K562 (cell line): Measurements from ENCODE around the gene BMP10. TPM values are rescaled to one million over a fixed set of nuclear protein-coding genes. Genes with fewer than 3 reads are reported as not detected.

Source experiments
- ATAC-seq: fragments of 200-7000 bp; cut with Tn5 transposase; 3 replicates; pipeline ENCODE4 v1.9.1; 2020; ENCODE audit warnings: moderate library complexity
- BruUV-seq: library from RNA; stranded (reverse); fragments of 400-500 nt; replicated peaks from 2 replicates; lab custom pipeline; 2021; lab: Mats Ljungman, UMichigan
- CTCF ChIA-PET: fragments of 300-600 bp; formaldehyde crosslinking; extraction: SDS; loops from one replicate; lab custom pipeline; 2021; ENCODE audit warnings: low intra/inter-chr PET ratio; lab: Yijun Ruan, JAX
- POLR2A ChIA-PET: fragments of 300-600, 350-650 bp; sonication (Branson Sonifier 250); formaldehyde crosslinking; extraction: SDS; loops from one replicate; lab custom pipeline; 2021; ENCODE audit warnings: antibody characterized with exemption, inconsistent platforms; lab: Yijun Ruan, JAX
- DNase-seq, 4 experiments: peaks; one replicate each; pipeline versions ENCODE4 v3.0.0 to v3.0.0-alpha.2; 2011 to 2018; ENCODE audit warnings: low spot score in 3 of 4, mixed read lengths in 3 of 4; ENCODE audit errors: extremely low read depth in 1 of 4
- FAIRE-seq: peaks from 2 replicates; lab custom pipeline; 2011; peaks lifted over from hg19 to GRCh38; lab: Jason Lieb, UNC
- H2AFZ ChIP-seq: 2 replicates; pipeline ENCODE4 v1.6.0; 2011; ENCODE audit warnings: low read depth, low read length, control low read depth, inconsistent platforms
- H3K27ac ChIP-seq: fragments of 200-600 bp; 3 replicates; pipeline ENCODE4 v1.8.0; 2011; ENCODE audit warnings: low read depth, mild to moderate bottlenecking, control low read depth, inconsistent platforms, low read length, moderate library complexity, mixed read lengths; ENCODE audit errors: extremely low read depth
- H3K27me3 ChIP-seq, 2 experiments: fragments of 300-600 bp in 1 of 2; 2 replicates in 1 of 2; 3 replicates in 1 of 2; pipeline versions ENCODE4 v1.6.0 to v1.8.0; 2011; ENCODE audit warnings: inconsistent platforms in 2 of 2, low read length in 2 of 2, mild to moderate bottlenecking in 1 of 2, mixed read lengths in 1 of 2, moderate library complexity in 1 of 2; ENCODE audit not compliant: control insufficient read depth in 2 of 2, insufficient read depth in 2 of 2
- H3K36me3 ChIP-seq: fragments of 300-600 bp; 3 replicates; pipeline ENCODE4 v1.8.0; 2011; ENCODE audit warnings: mild to moderate bottlenecking, low read length, inconsistent platforms; ENCODE audit not compliant: control insufficient read depth, insufficient read depth
- H3K4me1 ChIP-seq, 2 experiments: fragments of 200-600 bp in 1 of 2; replicated peaks in 1 of 2; 2 replicates in 1 of 2; 3 replicates in 1 of 2; pipeline versions ENCODE4 v1.5.1 to v1.8.0; 2011; ENCODE audit warnings: inconsistent platforms in 2 of 2, low read length in 2 of 2, mild to moderate bottlenecking in 1 of 2, mixed read lengths in 1 of 2, moderate library complexity in 1 of 2; ENCODE audit not compliant: control insufficient read depth in 2 of 2, insufficient read depth in 2 of 2
- H3K4me2 ChIP-seq: 2 replicates; pipeline ENCODE4 v1.6.1; 2011; ENCODE audit warnings: low read length, control low read depth, inconsistent platforms, mixed read lengths; ENCODE audit not compliant: insufficient read depth
- H3K4me3 ChIP-seq: fragments of 200-600 bp; sonication (generic), shearing (Covaris generic); 2 replicates; pipeline ENCODE4 v1.5.1; 2016; ENCODE audit warnings: control low read depth, inconsistent platforms
- H3K79me2 ChIP-seq: fragments of 200-600 bp; 3 replicates; pipeline ENCODE4 v1.8.0; 2011; ENCODE audit warnings: low read length, inconsistent platforms; ENCODE audit not compliant: control insufficient read depth, insufficient read depth
- H3K9ac ChIP-seq, 2 experiments: 2 replicates each; pipeline versions ENCODE4 v1.6.0 to v1.6.1; 2011; ENCODE audit warnings: low read depth in 2 of 2, low read length in 2 of 2, control low read depth in 1 of 2, inconsistent platforms in 1 of 2, mild to moderate bottlenecking in 1 of 2, mixed read lengths in 1 of 2; ENCODE audit not compliant: insufficient read depth in 1 of 2
- H3K9me1 ChIP-seq: one replicate; pipeline ENCODE4 v1.6.0; 2011; ENCODE audit warnings: inconsistent platforms, mild to moderate bottlenecking, low read length, moderate library complexity; ENCODE audit not compliant: control insufficient read depth, insufficient read depth
- H3K9me3 ChIP-seq: replicated peaks from 2 replicates; pipeline ENCODE4 v1.5.1; 2011; ENCODE audit warnings: low read depth, low read length, inconsistent platforms; ENCODE audit not compliant: control insufficient read depth, insufficient read depth
- H4K20me1 ChIP-seq: replicated peaks from 2 replicates; pipeline ENCODE4 v1.6.1; 2011; ENCODE audit warnings: low read length, inconsistent platforms, mixed read lengths; ENCODE audit not compliant: control insufficient read depth, insufficient read depth
- BCOR ChIP-seq: fragments of 450-650 bp; IDR thresholded peaks from 2 replicates; pipeline ENCODE4 v1.6.1; 2016
- CBX3 ChIP-seq, 2 experiments: IDR thresholded peaks; 1 replicate in 1 of 2; 2 replicates in 1 of 2; pipeline ENCODE4 v1.6.1; 2012; ENCODE audit warnings: inconsistent platforms in 2 of 2, low read length in 2 of 2, borderline replicate concordance in 1 of 2, control low read depth in 1 of 2
- ETV1 ChIP-seq: fragments of 450-650 bp; conservative IDR thresholded peaks from 2 replicates; pipeline ENCODE4 v1.6.1; 2016; ENCODE audit warnings: missing genetic modification characterization, control low read depth, low read depth, missing compliant biosample characterization
- FOXK2 ChIP-seq, 2 experiments: fragments of 450-650 bp; IDR thresholded peaks in 1 of 2; conservative IDR thresholded peaks in 1 of 2; 2 replicates each; pipeline ENCODE4 v1.6.1; 2016; ENCODE audit warnings: low read depth in 2 of 2, mild to moderate bottlenecking in 1 of 2
- JUND ChIP-seq, 2 experiments: IDR thresholded peaks; 2 replicates in 1 of 2; 3 replicates in 1 of 2; pipeline ENCODE4 v1.6.1; 2011; ENCODE audit warnings: borderline replicate concordance in 2 of 2, low read depth in 2 of 2, low read length in 2 of 2, improper control_type of control experiment in 1 of 2, missing biosample characterization in 1 of 2, missing genetic modification characterization in 1 of 2, missing genetic modification reagents in 1 of 2
- MCM3 ChIP-seq: fragments of 450-650 bp; IDR thresholded peaks from 2 replicates; pipeline ENCODE4 v1.6.1; 2016
- RFX5 ChIP-seq: IDR thresholded peaks from 2 replicates; pipeline ENCODE4 v1.6.1; 2011; ENCODE audit warnings: low read depth, mild to moderate bottlenecking, improper control_type of control experiment, low read length
- SMARCE1 ChIP-seq: fragments of 450-650 bp; IDR thresholded peaks from 2 replicates; pipeline ENCODE4 v1.7.1; 2016; ENCODE audit warnings: mild to moderate bottlenecking
- TEAD1 ChIP-seq, 2 experiments: fragments of 450-650 bp in 1 of 2; sonication (generic) in 1 of 2; formaldehyde crosslinking; IDR thresholded peaks; 2 replicates each; pipeline versions ENCODE4 v1.4.0 to v1.8.0; 2020 to 2022; ENCODE audit warnings: mild to moderate bottlenecking in 2 of 2, missing genetic modification reagents in 1 of 2
- TEAD4 ChIP-seq, 2 experiments: sonication (generic) in 1 of 2; formaldehyde crosslinking in 1 of 2; IDR thresholded peaks; 2 replicates each; pipeline versions ENCODE4 v1.6.1 to v1.8.0; 2012 to 2022; ENCODE audit warnings: borderline replicate concordance in 1 of 2, inconsistent platforms in 1 of 2, low read length in 1 of 2, mild to moderate bottlenecking in 1 of 2, missing genetic modification reagents in 1 of 2
- TRIM24 ChIP-seq, 2 experiments: fragments of 450-650 bp; IDR thresholded peaks; 2 replicates each; pipeline ENCODE4 v1.6.1; 2016
- ZNF589 ChIP-seq: fragments of 200-800 bp; sonication (Bioruptor generic); IDR thresholded peaks from 2 replicates; pipeline ENCODE4 v1.6.1; 2016; ENCODE audit warnings: low read depth, missing genetic modification characterization, missing compliant biosample characterization
- WGBS: fragments of 100-300 bp; shearing (Covaris generic); methylation state at CpG from one replicate; pipeline ENCODE4 v1.1.6; 2016; ENCODE audit warnings: low coverage, mixed read lengths; ENCODE audit not compliant: insufficient coverage; ENCODE audit errors: missing lambda C conversion rate; 5-methylcytosine and 5-hydroxymethylcytosine counted together
- in situ Hi-C: fragments of 300-500 bp; cut with MboI; formaldehyde crosslinking; loops from 4 replicates; pipeline ENCODE4 v1.15.0; 2018; ENCODE audit warnings: inconsistent platforms, mixed read lengths
- intact Hi-C: fragments of 100-400 bp; cut with micrococcal nuclease; formaldehyde crosslinking; loops from 2 replicates; pipeline ENCODE4 v1.14.2; 2022
- polyA plus RNA-seq, 8 experiments: library from polyadenylated mRNA; depleted of rRNA in 4 of 8; stranded (reverse) in 5 of 8; unstranded in 3 of 8; fragments of >200 nt; fragmentation: Nextera tagmentation in 2 of 8; fragmentation: Illumina TruSeq in 1 of 8; extraction: Ambion mirVana in 2 of 8; extraction: Trizol in 1 of 8; gene quantifications; 2 replicates each; pipeline versions ENCODE4 v1.2.1 to v1.2.3, GENCODE V29; 2011 to 2014; ENCODE audit warnings: inconsistent platforms in 1 of 8, missing spikeins in 1 of 8
- total RNA-seq, 7 experiments: library from RNA; depleted of rRNA in 6 of 7; stranded (reverse); fragments of >200 nt in 6 of 7; fragmentation: Illumina TruSeq in 2 of 7; extraction: Trizol in 2 of 7; gene quantifications; 2 replicates each; pipeline versions ENCODE4 v1.2.1 to v1.2.3, GENCODE V29; 2011 to 2021; ENCODE audit warnings: low replicate concordance in 1 of 7
- TF ChIP-seq, protein P1 (sequence below): sonication (generic); formaldehyde crosslinking; IDR thresholded peaks from 2 replicates; pipeline ENCODE4 v1.8.0; 2023; ENCODE audit warnings: mild to moderate bottlenecking, missing genetic modification reagents

The BMP10 gene
- total and polyA plus RNA-seq, 9 of the 15 experiments (the other 6 are each of a cell fraction or from before 2014, with no cell fraction given): 0.11 to 0.91 (median 0.43) TPM

DNA sequence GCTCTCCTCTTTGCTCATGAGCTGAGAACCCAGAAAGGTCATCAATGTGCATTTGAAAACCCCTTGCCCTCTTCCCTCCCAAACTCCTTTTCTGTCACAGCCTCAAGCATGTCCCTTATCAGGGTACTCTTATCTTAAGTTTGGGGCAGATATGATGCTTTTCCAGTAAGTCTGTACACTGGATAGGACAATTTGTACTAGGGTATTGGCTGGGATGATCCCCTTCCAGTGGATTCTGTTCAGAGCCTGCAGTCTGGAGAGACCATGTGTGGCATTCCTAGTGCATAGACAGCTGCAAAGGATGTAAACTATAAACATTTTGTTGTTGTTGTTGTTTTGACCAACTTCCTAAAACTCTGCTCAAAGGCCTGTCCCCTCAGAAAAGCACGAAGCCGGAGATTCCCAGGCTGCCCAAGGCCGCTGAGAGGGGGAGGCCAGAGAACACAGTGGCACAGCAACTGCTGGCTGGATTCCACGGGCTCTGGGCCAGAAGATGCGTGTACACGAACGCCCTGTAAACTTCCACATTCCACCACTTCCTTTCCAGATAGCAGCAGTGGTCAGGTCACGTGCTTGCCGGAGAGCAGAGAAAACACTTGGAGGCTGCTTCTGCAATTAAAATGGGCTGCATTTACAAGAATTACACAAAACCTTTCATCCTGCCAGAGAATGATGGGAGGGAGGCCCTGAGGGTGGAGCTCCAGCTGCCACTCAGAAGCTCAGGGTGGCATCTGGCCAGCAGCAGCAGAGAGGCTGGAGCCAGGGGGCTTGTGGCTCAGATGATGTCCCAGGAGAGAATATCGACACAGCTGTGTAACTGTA lies 42.1 kb downstream of the BMP10 start (continued):
- TF ChIP-seq TRIM24 (IDR thresholded peaks at IDR 0.05): no peak
- TF ChIP-seq JUND (IDR thresholded peaks at IDR 0.05; ENCODE audit: borderline replicate concordance, low read depth, low read length): peak; percentile 61; the same call in 1 of the 2 replicates
- no peak; the same call in 2 of the 3 replicates for TF ChIP-seq JUND (tag; IDR thresholded peaks at IDR 0.05; ENCODE audit: borderline replicate concordance, low read depth, low read length)
- TF ChIP-seq RFX5: no peak
- TF ChIP-seq SMARCE1: peak; percentile 80; the same call in 1 of the 2 replicates
- TF ChIP-seq ZNF589 (CRISPR knock-in tag): peak; percentile 35; the same call in 1 of the 2 replicates
- peak; percentile 96 to 98 for TF ChIP-seq TEAD1 (CRISPR knock-in tag; IDR thresholded peaks at IDR 0.05)
- TF ChIP-seq CBX3 (IDR thresholded peaks at IDR 0.05; ENCODE audit: borderline replicate concordance in 1 of 2, low read length in 2 of 2): peak in 1 of 2 experiments; percentile 74; a peak in 1 of 3 replicates
- TF ChIP-seq BCOR: no peak
- no peak for TF ChIP-seq MCM3
- TF ChIP-seq FOXK2 (conservative IDR thresholded peaks at IDR 0.05 in 1 of 2, IDR thresholded peaks at IDR 0.05 in 1 of 2; ENCODE audit: low read depth in 2 of 2): peak; percentile 49 to 80; a peak in 3 of 4 replicates
- TF ChIP-seq, all 486 proteins: peak for 105

DNA sequence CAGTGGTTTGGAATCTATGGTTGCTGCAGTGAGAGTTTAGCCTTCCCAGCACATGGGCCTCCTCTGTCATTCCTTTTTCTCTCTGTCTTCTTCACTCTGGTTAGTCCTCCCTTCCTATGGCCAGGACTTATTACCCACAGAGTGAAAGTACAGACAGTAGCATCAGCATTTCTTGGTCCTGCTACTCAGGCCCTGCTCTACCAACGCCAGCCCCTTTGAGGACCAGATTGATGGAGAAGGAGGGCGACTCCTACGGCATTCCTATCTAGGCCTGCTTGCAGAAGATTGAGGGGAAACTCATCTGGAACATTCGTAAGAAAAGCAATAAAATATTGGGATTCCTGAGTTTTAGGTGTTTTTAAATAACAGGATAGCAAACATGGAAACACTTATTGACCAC lies 43.5 kb downstream of the BMP10 start:
- DNase-seq: no peak
- Histone ChIP-seq H3K4me2 (no peak overlapping the region), H3K9ac (no peak overlapping the region), H2AFZ (no peak overlapping the region), H3K9me1 (no peaks in the 10 kb centered on the region), H3K27me3 (no peaks in the 10 kb centered on the region), H3K9me3 (no peaks in the 10 kb centered on the region), H3K4me1 (peaks cover 18 to 41% of the 10 kb centered on the region in 2 experiments), H3K4me3 (no peak overlapping the region), H3K36me3 (peaks cover 4% of the 10 kb centered on the region; the same call in 2 of the 3 replicates), H3K79me2 (no peaks in the 10 kb centered on the region), H3K27ac (no peak overlapping the region), H4K20me1 (no peaks in the 10 kb centered on the region)
- WGBS: 52% methylated on average over 4 of the region's 4 CpGs
- in situ Hi-C loops (no loop called here), intact Hi-C loops (no loop called here)
- TF ChIP-seq TEAD4 (IDR thresholded peaks at IDR 0.05; ENCODE audit: low read length) (0 out of 2 replicates have a peak, but pooled peaks have one; percentile 10), TEAD4 (CRISPR knock-in tag; IDR thresholded peaks at IDR 0.05; ENCODE audit: borderline replicate concordance) (no peak), ETV1 (tag) (no peak)
- TF ChIP-seq, protein P1, sequence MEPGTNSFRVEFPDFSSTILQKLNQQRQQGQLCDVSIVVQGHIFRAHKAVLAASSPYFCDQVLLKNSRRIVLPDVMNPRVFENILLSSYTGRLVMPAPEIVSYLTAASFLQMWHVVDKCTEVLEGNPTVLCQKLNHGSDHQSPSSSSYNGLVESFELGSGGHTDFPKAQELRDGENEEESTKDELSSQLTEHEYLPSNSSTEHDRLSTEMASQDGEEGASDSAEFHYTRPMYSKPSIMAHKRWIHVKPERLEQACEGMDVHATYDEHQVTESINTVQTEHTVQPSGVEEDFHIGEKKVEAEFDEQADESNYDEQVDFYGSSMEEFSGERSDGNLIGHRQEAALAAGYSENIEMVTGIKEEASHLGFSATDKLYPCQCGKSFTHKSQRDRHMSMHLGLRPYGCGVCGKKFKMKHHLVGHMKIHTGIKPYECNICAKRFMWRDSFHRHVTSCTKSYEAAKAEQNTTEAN (CRISPR knock-in tag): no peak
- no peak for ATAC-seq
- CTCF ChIA-PET: no interaction called here
- no TSS peak for BruUV-seq
- FAIRE-seq: no peak
- POLR2A ChIA-PET: no interaction called here
